M059J (cell line): Measurements from ENCODE around the gene LEMD3. TPM values are rescaled to one million over a fixed set of nuclear protein-coding genes. Genes with fewer than 3 reads are reported as not detected.
A peak's percentile ranks its signal among the peaks of the same experiment; 100 is the strongest.

Experiments used
- DNase-seq: peaks from one replicate; pipeline ENCODE4 v3.0.0-alpha.2; 2012; ENCODE audit warnings: low read depth
- total RNA-seq: library from RNA; depleted of rRNA; stranded (reverse); fragments of >200 nt; shearing (Covaris generic); gene quantifications from 2 replicates; pipeline ENCODE4 v1.2.3, GENCODE V29; 2014; rRNA removed

LEMD3 gene
- total RNA-seq = 15.3 and 24.9 TPM in 2 replicates

GRCh38 chr12:65169320-65170208, at the start of gene LEMD3:
LEMD3 (plus strand) TSS chr12:65169583; CDS start chr12:65169597, 14 bp downstream.
- peak; percentile 91 for DNase-seq

- DNase-seq = peak; percentile 18
Measured at GRCh38 chr12:65121049-65121955, 48.1 kb upstream of the LEMD3 start, which contains the start of gene WIF1. WIF1 (minus strand) TSS chr12:65121305; CDS start chr12:65121191, 114 bp downstream.

- DNase-seq = no peak
Measured at GRCh38 chr12:65121956-65122469, 47.4 kb upstream of the LEMD3 start.

GRCh38 chr12:65122703-65123102, 46.7 kb upstream of the LEMD3 start:
- peak; percentile 2 for DNase-seq

- peak; percentile 34 for DNase-seq
Measured at GRCh38 chr12:65123435-65124063, 45.8 kb upstream of the LEMD3 start.

GRCh38 chr12:65125247-65125646, 44.1 kb upstream of the LEMD3 start:
- no peak for DNase-seq

- no peak for DNase-seq
Measured at GRCh38 chr12:65125975-65126374, 43.4 kb upstream of the LEMD3 start.

GRCh38 chr12:65126482-65126881, 42.9 kb upstream of the LEMD3 start:
- DNase-seq = no peak

GRCh38 chr12:65133879-65134278, 35.5 kb upstream of the LEMD3 start:
- no peak for DNase-seq

GRCh38 chr12:65139389-65139788, 30.0 kb upstream of the LEMD3 start:
- no peak for DNase-seq

GRCh38 chr12:65140738-65141137, 28.6 kb upstream of the LEMD3 start:
- no peak for DNase-seq

GRCh38 chr12:65147312-65147905, 22.0 kb upstream of the LEMD3 start:
- no peak for DNase-seq

- DNase-seq = peak; percentile 50
Measured at GRCh38 chr12:65152012-65152411, 17.4 kb upstream of the LEMD3 start.

- DNase-seq = no peak
Measured at GRCh38 chr12:65152596-65152995, 16.8 kb upstream of the LEMD3 start.

- no peak for DNase-seq
Measured at GRCh38 chr12:65155784-65156183, 13.6 kb upstream of the LEMD3 start.

- peak; percentile 20 for DNase-seq
Measured at GRCh38 chr12:65156366-65156841, 13.0 kb upstream of the LEMD3 start.

- no peak for DNase-seq
Measured at GRCh38 chr12:65157091-65157490, 12.3 kb upstream of the LEMD3 start.

GRCh38 chr12:65162609-65163008, 6.8 kb upstream of the LEMD3 start:
- no peak for DNase-seq

GRCh38 chr12:65164244-65164643, 5.1 kb upstream of the LEMD3 start:
- DNase-seq = no peak

GRCh38 chr12:65164774-65165173, 4.6 kb upstream of the LEMD3 start:
- DNase-seq = peak; percentile 12
